Neural cell (in vitro differentiated cells): ENCODE measurements around the gene APOL5. TPM values are rescaled to one million over a fixed set of nuclear protein-coding genes. Genes with fewer than 3 reads are reported as not detected.

Experiments
- H2AFZ ChIP-seq: fragments of 200-600, 300-800 bp; sonication (generic), shearing (Covaris generic); 2 replicates; pipeline ENCODE4 v1.6.0; 2014; ENCODE audit warnings: low read depth, mild to moderate bottlenecking, antibody characterized with exemption, low read length, moderate library complexity
- H3F3A ChIP-seq: fragments of 200-600 bp; shearing (Covaris generic); 2 replicates; pipeline ENCODE4 v1.6.1; 2016; ENCODE audit warnings: mild to moderate bottlenecking, moderate library complexity, mixed read lengths, antibody characterized with exemption, low read length; ENCODE audit not compliant: insufficient read depth, poor library complexity, severe bottlenecking
- H3K27ac ChIP-seq: fragments of 200-600, 300-800 bp; sonication (generic), shearing (Covaris generic); 2 replicates; pipeline ENCODE4 v1.5.1; 2014; ENCODE audit warnings: mild to moderate bottlenecking, low read length, moderate library complexity
- H3K27me3 ChIP-seq: fragments of 300-800, 200-600 bp; sonication (generic), shearing (Covaris generic); 2 replicates; pipeline ENCODE4 v1.6.0; 2014; ENCODE audit warnings: mild to moderate bottlenecking, low read depth, low read length, moderate library complexity; ENCODE audit not compliant: insufficient read depth
- H3K36me3 ChIP-seq: fragments of 300-800, 200-600 bp; sonication (generic), shearing (Covaris generic); 2 replicates; pipeline ENCODE4 v1.5.1; 2014; ENCODE audit warnings: mild to moderate bottlenecking, antibody characterized with exemption, low read length, moderate library complexity; ENCODE audit not compliant: insufficient read depth
- H3K4me2 ChIP-seq: fragments of 300-800, 200-600 bp; sonication (generic), shearing (Covaris generic); 2 replicates; pipeline ENCODE4 v1.6.0; 2014; ENCODE audit warnings: mild to moderate bottlenecking, low read length
- H3K4me3 ChIP-seq: fragments of 300-800, 200-600 bp; sonication (generic), shearing (Covaris generic); 2 replicates; pipeline ENCODE4 v1.5.1; 2014; ENCODE audit warnings: mild to moderate bottlenecking, low read length, moderate library complexity
- H3K79me2 ChIP-seq: fragments of 200-600 bp; shearing (Covaris generic); replicated peaks from 2 replicates; pipeline ENCODE4 v1.6.0; 2014; ENCODE audit warnings: mild to moderate bottlenecking, low read length, moderate library complexity; ENCODE audit not compliant: insufficient read depth
- H3K9ac ChIP-seq: fragments of 300-800, 200-600 bp; sonication (generic), shearing (Covaris generic); 2 replicates; pipeline ENCODE4 v1.6.1; 2016; ENCODE audit warnings: mild to moderate bottlenecking, low read length, mixed read lengths
- H3K9me2 ChIP-seq: fragments of 200-600 bp; shearing (Covaris generic); 2 replicates; pipeline ENCODE4 v1.6.1; 2016; ENCODE audit warnings: mild to moderate bottlenecking, low read length, mixed read lengths; ENCODE audit not compliant: insufficient read depth
- H3K9me3 ChIP-seq: fragments of 200-600, 300-800 bp; sonication (generic), shearing (Covaris generic); 2 replicates; pipeline ENCODE4 v1.6.1; 2016; ENCODE audit warnings: mild to moderate bottlenecking, mixed run types, low read length, moderate library complexity, mixed read lengths
- H4K20me1 ChIP-seq: fragments of 200-600 bp; shearing (Covaris generic); 2 replicates; pipeline ENCODE4 v1.6.1; 2016; ENCODE audit warnings: mild to moderate bottlenecking, mixed run types; ENCODE audit not compliant: insufficient read depth
- EP300 ChIP-seq: fragments of 450-650 bp; conservative IDR thresholded peaks from 2 replicates; pipeline ENCODE4 v1.6.1; 2014; ENCODE audit warnings: antibody characterized with exemption, mild to moderate bottlenecking, moderate library complexity; ENCODE audit not compliant: poor library complexity, severe bottlenecking
- EZH2 ChIP-seq: fragments of 200-600, 300-800 bp; shearing (Covaris generic), sonication (generic); IDR thresholded peaks from 2 replicates; pipeline ENCODE4 v1.6.1; 2014; ENCODE audit warnings: antibody characterized with exemption, low read length, borderline replicate concordance, mild to moderate bottlenecking; ENCODE audit not compliant: insufficient read depth, poor library complexity, severe bottlenecking
- MXI1 ChIP-seq: fragments of 450-650 bp; conservative IDR thresholded peaks from 2 replicates; pipeline ENCODE4 v1.6.1; 2014; ENCODE audit warnings: antibody characterized with exemption, mild to moderate bottlenecking; ENCODE audit not compliant: poor library complexity, severe bottlenecking
- POLR2AphosphoS5 ChIP-seq: IDR thresholded peaks from 2 replicates; pipeline ENCODE4 v1.6.1; 2012
- RAD21 ChIP-seq: fragments of 450-650 bp; conservative IDR thresholded peaks from 2 replicates; pipeline ENCODE4 v1.6.1; 2014; ENCODE audit warnings: antibody characterized with exemption, mild to moderate bottlenecking, moderate library complexity
- SMC3 ChIP-seq: fragments of 450-650 bp; conservative IDR thresholded peaks from 2 replicates; pipeline ENCODE4 v1.6.1; 2014; ENCODE audit warnings: antibody characterized with exemption, mild to moderate bottlenecking, moderate library complexity; ENCODE audit not compliant: poor library complexity
- TAF1 ChIP-seq: IDR thresholded peaks from 2 replicates; pipeline ENCODE4 v1.6.1; 2012; ENCODE audit warnings: low read depth
- polyA plus RNA-seq: library from polyadenylated mRNA; depleted of rRNA; stranded (reverse); fragments of >200 nt; gene quantifications from 2 replicates; pipeline ENCODE4 v1.2.3, GENCODE V29; 2014
- TF ChIP-seq, protein P1 (sequence below): fragments of 450-650 bp; IDR thresholded peaks from 2 replicates; pipeline ENCODE4 v1.5.1; 2014; ENCODE audit warnings: antibody characterized with exemption, mild to moderate bottlenecking, moderate library complexity; ENCODE audit not compliant: poor library complexity, severe bottlenecking
- TF ChIP-seq, protein P2 (sequence below): IDR thresholded peaks from 2 replicates; pipeline ENCODE4 v1.6.1; 2012; ENCODE audit warnings: borderline replicate concordance

Gene APOL5
- polyA plus RNA-seq, 1 donor from 2014 or later = not detected

DNA sequence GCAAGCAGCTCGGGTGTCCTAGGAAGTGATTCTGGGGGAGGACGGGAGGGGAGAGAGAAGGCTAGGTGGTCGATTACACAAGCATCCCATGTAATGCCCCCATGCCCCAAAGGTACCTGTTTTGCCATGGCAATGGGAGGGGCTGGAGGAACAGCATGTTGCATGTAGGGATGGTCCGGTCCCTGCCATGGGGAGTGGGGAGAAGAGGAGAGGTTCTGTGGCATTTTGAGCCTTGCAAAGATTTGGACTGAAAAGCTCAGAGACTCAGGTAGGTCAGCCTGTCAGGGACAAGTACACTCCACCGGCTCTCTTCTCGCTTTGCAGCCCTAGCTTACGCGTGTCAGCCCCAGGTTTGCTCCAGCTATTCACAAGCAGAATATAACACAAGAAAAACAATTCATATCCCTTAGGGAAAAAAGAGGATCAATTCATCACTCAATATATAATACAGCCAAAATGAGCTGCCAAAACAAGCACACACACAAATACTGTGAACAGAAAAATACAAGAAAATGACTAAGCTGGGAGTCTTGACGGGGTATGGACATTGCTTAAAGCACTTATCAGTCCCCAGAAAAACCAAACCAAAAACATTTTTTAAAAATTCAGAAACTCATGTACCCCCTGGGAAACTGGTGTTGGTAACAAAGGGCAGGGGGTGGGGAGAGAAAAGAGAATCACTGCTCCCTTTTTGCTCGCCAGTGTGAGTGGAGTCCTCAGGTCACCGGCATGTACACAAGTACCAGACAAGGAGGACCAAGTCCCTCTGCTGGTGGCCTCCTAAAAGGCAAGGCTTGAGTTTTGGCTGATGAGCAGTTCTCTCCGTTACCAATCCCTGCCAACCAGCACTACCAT, 21.6 kb downstream of the APOL5 start:
- Histone ChIP-seq H3F3A (no peaks in the 10 kb centered on the region), H3K27ac (no peak overlapping the region), H3K27me3 (no peaks in the 10 kb centered on the region), H3K4me2 (no peak overlapping the region), H3K79me2 (no peaks in the 10 kb centered on the region), H3K9me2 (no peaks in the 10 kb centered on the region), H2AFZ (no peak overlapping the region), H3K36me3 (peaks cover 7% of the 10 kb centered on the region), H4K20me1 (no peaks in the 10 kb centered on the region), H3K9me3 (no peaks in the 10 kb centered on the region), H3K9ac (no peak overlapping the region), H3K4me3 (no peak overlapping the region)
- TF ChIP-seq POLR2AphosphoS5 (no peak), EP300 (no peak), MXI1 (no peak), RAD21 (no peak), TAF1 (no peak), SMC3 (no peak), EZH2 (no peak)
- TF ChIP-seq, protein P1, sequence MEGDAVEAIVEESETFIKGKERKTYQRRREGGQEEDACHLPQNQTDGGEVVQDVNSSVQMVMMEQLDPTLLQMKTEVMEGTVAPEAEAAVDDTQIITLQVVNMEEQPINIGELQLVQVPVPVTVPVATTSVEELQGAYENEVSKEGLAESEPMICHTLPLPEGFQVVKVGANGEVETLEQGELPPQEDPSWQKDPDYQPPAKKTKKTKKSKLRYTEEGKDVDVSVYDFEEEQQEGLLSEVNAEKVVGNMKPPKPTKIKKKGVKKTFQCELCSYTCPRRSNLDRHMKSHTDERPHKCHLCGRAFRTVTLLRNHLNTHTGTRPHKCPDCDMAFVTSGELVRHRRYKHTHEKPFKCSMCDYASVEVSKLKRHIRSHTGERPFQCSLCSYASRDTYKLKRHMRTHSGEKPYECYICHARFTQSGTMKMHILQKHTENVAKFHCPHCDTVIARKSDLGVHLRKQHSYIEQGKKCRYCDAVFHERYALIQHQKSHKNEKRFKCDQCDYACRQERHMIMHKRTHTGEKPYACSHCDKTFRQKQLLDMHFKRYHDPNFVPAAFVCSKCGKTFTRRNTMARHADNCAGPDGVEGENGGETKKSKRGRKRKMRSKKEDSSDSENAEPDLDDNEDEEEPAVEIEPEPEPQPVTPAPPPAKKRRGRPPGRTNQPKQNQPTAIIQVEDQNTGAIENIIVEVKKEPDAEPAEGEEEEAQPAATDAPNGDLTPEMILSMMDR = no peak
- TF ChIP-seq, protein P2, sequence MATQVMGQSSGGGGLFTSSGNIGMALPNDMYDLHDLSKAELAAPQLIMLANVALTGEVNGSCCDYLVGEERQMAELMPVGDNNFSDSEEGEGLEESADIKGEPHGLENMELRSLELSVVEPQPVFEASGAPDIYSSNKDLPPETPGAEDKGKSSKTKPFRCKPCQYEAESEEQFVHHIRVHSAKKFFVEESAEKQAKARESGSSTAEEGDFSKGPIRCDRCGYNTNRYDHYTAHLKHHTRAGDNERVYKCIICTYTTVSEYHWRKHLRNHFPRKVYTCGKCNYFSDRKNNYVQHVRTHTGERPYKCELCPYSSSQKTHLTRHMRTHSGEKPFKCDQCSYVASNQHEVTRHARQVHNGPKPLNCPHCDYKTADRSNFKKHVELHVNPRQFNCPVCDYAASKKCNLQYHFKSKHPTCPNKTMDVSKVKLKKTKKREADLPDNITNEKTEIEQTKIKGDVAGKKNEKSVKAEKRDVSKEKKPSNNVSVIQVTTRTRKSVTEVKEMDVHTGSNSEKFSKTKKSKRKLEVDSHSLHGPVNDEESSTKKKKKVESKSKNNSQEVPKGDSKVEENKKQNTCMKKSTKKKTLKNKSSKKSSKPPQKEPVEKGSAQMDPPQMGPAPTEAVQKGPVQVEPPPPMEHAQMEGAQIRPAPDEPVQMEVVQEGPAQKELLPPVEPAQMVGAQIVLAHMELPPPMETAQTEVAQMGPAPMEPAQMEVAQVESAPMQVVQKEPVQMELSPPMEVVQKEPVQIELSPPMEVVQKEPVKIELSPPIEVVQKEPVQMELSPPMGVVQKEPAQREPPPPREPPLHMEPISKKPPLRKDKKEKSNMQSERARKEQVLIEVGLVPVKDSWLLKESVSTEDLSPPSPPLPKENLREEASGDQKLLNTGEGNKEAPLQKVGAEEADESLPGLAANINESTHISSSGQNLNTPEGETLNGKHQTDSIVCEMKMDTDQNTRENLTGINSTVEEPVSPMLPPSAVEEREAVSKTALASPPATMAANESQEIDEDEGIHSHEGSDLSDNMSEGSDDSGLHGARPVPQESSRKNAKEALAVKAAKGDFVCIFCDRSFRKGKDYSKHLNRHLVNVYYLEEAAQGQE = no peak

DNA sequence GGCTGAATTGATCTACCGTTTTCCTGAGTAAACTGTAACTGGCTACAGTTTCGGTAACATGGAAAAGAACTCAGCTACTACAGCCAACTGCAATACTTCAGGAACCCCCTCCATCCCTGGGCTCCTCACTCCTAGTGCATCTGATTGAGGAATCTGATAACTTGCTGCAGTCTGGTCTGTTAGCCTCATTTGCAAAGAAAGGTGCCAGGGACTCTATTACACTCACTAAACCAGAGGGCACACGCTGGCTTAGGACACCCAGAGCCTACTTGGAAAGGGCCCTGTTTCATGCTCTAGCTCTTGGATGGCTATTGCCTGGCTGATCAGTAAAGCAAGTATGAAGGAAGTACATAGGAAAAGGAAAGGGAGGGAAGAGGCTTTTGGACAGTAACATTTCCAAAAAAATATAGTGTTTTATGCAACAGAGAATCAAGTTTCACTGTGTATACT, 22.3 kb downstream of the APOL5 start:
- TF ChIP-seq EP300 (no peak), EZH2 (no peak), POLR2AphosphoS5 (no peak), TAF1 (no peak), RAD21 (no peak), SMC3 (no peak), MXI1 (no peak)
- TF ChIP-seq, protein P2 = no peak
- TF ChIP-seq, protein P1 = no peak
- no peak overlapping the region for H3K27ac ChIP-seq
- H3K4me3 ChIP-seq = no peak overlapping the region
- no peak overlapping the region for H3K9ac ChIP-seq
- H3K4me2 ChIP-seq = no peak overlapping the region
- H3K36me3 ChIP-seq = peaks cover 7% of the 10 kb centered on the region
- H2AFZ ChIP-seq = no peak overlapping the region
- no peaks in the 10 kb centered on the region for H3K9me2 ChIP-seq
- no peaks in the 10 kb centered on the region for H3K27me3 ChIP-seq
- no peaks in the 10 kb centered on the region for H3K79me2 ChIP-seq
- no peaks in the 10 kb centered on the region for H4K20me1 ChIP-seq
- no peaks in the 10 kb centered on the region for H3K9me3 ChIP-seq
- no peaks in the 10 kb centered on the region for H3F3A ChIP-seq
